PC-9 (cell line): ENCODE data around the gene GPR42.

Experiments
- CTCF ChIP-seq: fragments of 200-600 bp; sonication (generic); conservative IDR thresholded peaks from 2 replicates; pipeline ENCODE4 v1.6.1; 2017; ENCODE audit warnings: mixed run types, antibody characterized with exemption, mild to moderate bottlenecking, moderate library complexity
- EZH2 ChIP-seq: fragments of 200-600 bp; sonication (generic); IDR thresholded peaks from 2 replicates; pipeline ENCODE4 v1.8.0; 2017; ENCODE audit warnings: antibody characterized with exemption, low read depth

GRCh38 chr19:35419046-35419445 is 48.2 kb downstream of the GPR42 start:
- TF ChIP-seq EZH2 (no peak), CTCF (no peak)
